ENCODE data around the gene C10orf120.

Gene C10orf120

DNA sequence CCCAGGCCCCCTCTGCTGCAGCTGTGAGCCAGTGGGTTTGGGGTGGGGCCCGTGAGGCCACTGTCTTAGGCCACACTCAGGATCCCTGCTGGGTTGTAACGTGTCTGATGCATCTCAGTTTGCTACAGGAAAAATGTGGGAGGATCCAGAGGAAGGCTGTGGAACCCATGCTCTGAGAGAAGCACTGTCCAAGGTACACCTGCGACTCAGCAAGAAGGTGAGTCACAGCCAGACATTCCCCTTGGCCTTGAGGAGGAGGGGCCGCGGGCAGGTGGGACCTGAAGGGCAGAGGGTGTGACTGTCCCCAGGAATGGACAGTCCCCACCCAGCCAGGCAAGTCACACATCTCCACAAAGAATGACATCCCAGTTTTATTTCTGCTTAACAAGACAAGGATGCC lies 27.8 kb upstream of the C10orf120 start:
- no peaks in the 10 kb centered on the region for H3K4me1 ChIP-seq (ENCODE audit: control insufficient read depth in 1 of 2, insufficient read depth in 1 of 2, low read depth in 1 of 2, low read length in 1 of 2)
- no peaks in the 10 kb centered on the region for H3K27me3 ChIP-seq
- H3K9me3 ChIP-seq, result no peaks in the 10 kb centered on the region
- no peak overlapping the region for H3K4me3 ChIP-seq (ENCODE audit: low read depth in 1 of 2, low read length in 1 of 2)
- no peaks in the 10 kb centered on the region for H3K36me3 ChIP-seq
- TF ChIP-seq CTCF (IDR thresholded peaks at IDR 0.05), result no peak
- no peak overlapping the region for H3K27ac ChIP-seq

DNA sequence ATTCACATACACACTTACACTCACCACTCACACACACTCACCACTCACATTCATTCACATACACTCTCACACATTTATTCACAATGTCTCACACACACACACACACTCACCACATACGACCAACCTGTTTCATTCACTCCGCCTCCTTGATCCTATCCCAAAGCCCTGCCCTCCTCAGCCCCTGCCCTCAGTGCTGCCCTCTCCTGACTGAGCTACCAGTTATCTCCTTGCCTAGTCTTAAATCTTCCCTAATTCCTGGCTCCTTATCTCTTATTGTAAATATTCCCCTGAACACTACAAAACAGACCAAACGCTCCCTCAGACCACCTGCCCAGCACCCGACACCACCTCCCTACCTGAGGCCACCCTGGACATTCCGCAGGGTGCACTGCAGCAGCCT lies 26.1 kb upstream of the C10orf120 start:
- Histone ChIP-seq H3K27ac (no peak overlapping the region), H3K4me1 (ENCODE audit: control insufficient read depth in 1 of 2, insufficient read depth in 1 of 2, low read depth in 1 of 2, low read length in 1 of 2) (no peaks in the 10 kb centered on the region), H3K27me3 (no peaks in the 10 kb centered on the region), H3K36me3 (no peaks in the 10 kb centered on the region), H3K9me3 (no peaks in the 10 kb centered on the region), H3K4me3 (ENCODE audit: low read depth in 1 of 2, low read length in 1 of 2) (no peak overlapping the region)
- no peak for TF ChIP-seq CTCF (IDR thresholded peaks at IDR 0.05)

DNA sequence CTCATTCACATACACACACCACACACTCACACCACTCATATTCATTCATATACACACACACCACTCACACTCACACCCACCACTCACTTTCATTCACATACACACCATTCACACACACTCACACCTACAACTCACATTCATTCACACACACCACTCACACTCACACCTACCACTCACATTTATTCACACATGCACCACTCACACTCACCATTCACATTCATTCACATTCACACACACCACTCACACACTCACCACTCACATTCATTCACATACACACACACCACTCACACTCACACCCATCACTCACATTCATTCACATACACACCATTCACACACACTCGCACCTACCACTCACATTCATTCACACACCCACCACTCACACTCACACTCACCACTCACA lies 25.4 kb upstream of the C10orf120 start:
- Histone ChIP-seq H3K4me3 (ENCODE audit: low read depth in 1 of 2, low read length in 1 of 2) (no peak overlapping the region), H3K27ac (no peak overlapping the region), H3K36me3 (no peaks in the 10 kb centered on the region), H3K9me3 (no peaks in the 10 kb centered on the region), H3K4me1 (ENCODE audit: control insufficient read depth in 1 of 2, insufficient read depth in 1 of 2, low read depth in 1 of 2, low read length in 1 of 2) (no peaks in the 10 kb centered on the region), H3K27me3 (no peaks in the 10 kb centered on the region)
- TF ChIP-seq CTCF (IDR thresholded peaks at IDR 0.05), result no peak

- no peaks in the 10 kb centered on the region for H3K4me1 ChIP-seq (ENCODE audit: control insufficient read depth in 1 of 2, insufficient read depth in 1 of 2, low read depth in 1 of 2, low read length in 1 of 2)
- no peak for TF ChIP-seq CTCF (IDR thresholded peaks at IDR 0.05)
- H3K4me3 ChIP-seq (ENCODE audit: low read depth in 1 of 2, low read length in 1 of 2), result no peak overlapping the region
- no peaks in the 10 kb centered on the region for H3K36me3 ChIP-seq
- no peak overlapping the region for H3K27ac ChIP-seq
- H3K9me3 ChIP-seq, result no peaks in the 10 kb centered on the region
- peaks cover 3% of the 10 kb centered on the region for H3K27me3 ChIP-seq
These were observed 21.5 kb upstream of the C10orf120 start for GRCh38 chr10:122721111-122721510.

GRCh38 chr10:122716025-122716424 lies 16.4 kb upstream of the C10orf120 start:
- Histone ChIP-seq H3K27ac (no peak overlapping the region), H3K36me3 (no peaks in the 10 kb centered on the region), H3K27me3 (peaks cover 23% of the 10 kb centered on the region), H3K9me3 (no peaks in the 10 kb centered on the region), H3K4me3 (ENCODE audit: low read depth in 1 of 2, low read length in 1 of 2) (no peak overlapping the region), H3K4me1 (ENCODE audit: control insufficient read depth in 1 of 2, insufficient read depth in 1 of 2, low read depth in 1 of 2, low read length in 1 of 2) (no peaks in the 10 kb centered on the region)
- TF ChIP-seq CTCF (IDR thresholded peaks at IDR 0.05), result no peak

GRCh38 chr10:122715576-122715975 lies 15.9 kb upstream of the C10orf120 start:
- no peak overlapping the region for H3K4me3 ChIP-seq (ENCODE audit: low read depth in 1 of 2, low read length in 1 of 2)
- TF ChIP-seq CTCF (IDR thresholded peaks at IDR 0.05), result no peak
- no peak overlapping the region for H3K27ac ChIP-seq
- H3K36me3 ChIP-seq, result no peaks in the 10 kb centered on the region
- no peaks in the 10 kb centered on the region for H3K9me3 ChIP-seq
- H3K4me1 ChIP-seq (ENCODE audit: control insufficient read depth in 1 of 2, insufficient read depth in 1 of 2, low read depth in 1 of 2, low read length in 1 of 2), result no peaks in the 10 kb centered on the region
- H3K27me3 ChIP-seq, result peaks cover 23% of the 10 kb centered on the region

All from neutrophil (primary cell).